Small intestine (tissue), 7 donors: Measurements from ENCODE around the gene NHS. TPM values are rescaled to one million over a fixed set of nuclear protein-coding genes. Genes with fewer than 3 reads are reported as not detected.
A peak's percentile ranks its signal among the peaks of the same experiment; 100 is the strongest.

Source experiments
- DNase-seq, 2 donors: peaks; one replicate each; pipeline versions ENCODE4 v3.0.0 to v3.0.0-alpha.2; 2013
- FAIRE-seq: peaks from 2 replicates; lab custom pipeline; 2012; peaks lifted over from hg19 to GRCh38; lab: Jason Lieb, UNC
- H3K27ac ChIP-seq, 3 donors: one replicate each; pipeline ENCODE4 v1.5.1; 2013; ENCODE audit warnings: low read length in 2 of 3, mild to moderate bottlenecking in 2 of 3, control low read depth in 1 of 3, inconsistent platforms in 1 of 3, low read depth in 1 of 3, moderate library complexity in 1 of 3
- H3K27me3 ChIP-seq, 3 donors: one replicate each; pipeline ENCODE4 v1.6.1; 2013; ENCODE audit warnings: low read length in 3 of 3, inconsistent platforms in 1 of 3; ENCODE audit not compliant: control insufficient read depth in 3 of 3, insufficient read depth in 3 of 3
- H3K36me3 ChIP-seq, 3 donors: one replicate each; pipeline ENCODE4 v1.6.1; 2013; ENCODE audit warnings: low read length in 3 of 3, inconsistent platforms in 1 of 3, low read depth in 1 of 3, mild to moderate bottlenecking in 1 of 3, moderate library complexity in 1 of 3; ENCODE audit not compliant: control insufficient read depth in 3 of 3, insufficient read depth in 2 of 3
- H3K4me1 ChIP-seq, 3 donors: one replicate each; pipeline ENCODE4 v1.6.1; 2013; ENCODE audit warnings: low read length in 2 of 3, inconsistent platforms in 1 of 3, low read depth in 1 of 3, mild to moderate bottlenecking in 1 of 3, moderate library complexity in 1 of 3; ENCODE audit not compliant: control insufficient read depth in 3 of 3, insufficient read depth in 2 of 3
- H3K4me3 ChIP-seq, 3 donors: one replicate each; pipeline ENCODE4 v1.5.1; 2013; ENCODE audit warnings: low read length in 3 of 3, control low read depth in 1 of 3, inconsistent platforms in 1 of 3, low read depth in 1 of 3, mild to moderate bottlenecking in 1 of 3, moderate library complexity in 1 of 3
- H3K9me3 ChIP-seq, 2 donors: one replicate each; pipeline ENCODE4 v1.6.1; 2013; ENCODE audit warnings: low read depth in 1 of 2, low read length in 1 of 2; ENCODE audit not compliant: control insufficient read depth in 2 of 2, insufficient read depth in 1 of 2
- WGBS, 3 donors: extraction: QIAGEN DNeasy Blood & Tissue Kit; methylation state at CpG; one replicate each; pipeline ENCODE4 v1.1.7; 2013; 5-methylcytosine and 5-hydroxymethylcytosine counted together
- polyA plus RNA-seq, 4 donors: library from polyadenylated mRNA; stranded (reverse) in 3 of 4; unstranded in 1 of 4; fragments of 200-250 nt in 3 of 4; fragments of 120-200 nt in 1 of 4; gene quantifications; one replicate each; pipeline versions ENCODE4 v1.2.1 to v1.2.3, GENCODE V29; 2013
- donor health status: healthy with polysubstance abuse.
- donor health status: control.
- donor health status: control.
- donor health status: Bipolar disorder and iron deficiency.
- donor health status: healthy.

Gene NHS
- polyA plus RNA-seq, 4 donors, result under 0.01 to 5.8 (median 0.79) TPM

GRCh38 chrX:17549107-17549651 lies 174.2 kb downstream of the NHS start:
- WGBS, 3 donors, result 61 to 77% (median 65%) methylated on average over 6 of the region's 6 CpGs
- DNase-seq (no peak), FAIRE-seq (no peak)
- no peaks in the 10 kb centered on the region for H3K27me3 ChIP-seq
- no peaks in the 10 kb centered on the region for H3K9me3 ChIP-seq
- H3K36me3 ChIP-seq, result no peaks in the 10 kb centered on the region
- H3K27ac ChIP-seq, result no peak overlapping the region
- no peak overlapping the region for H3K4me3 ChIP-seq
- H3K4me1 ChIP-seq, result peaks cover 0 to 34% (median 0%) of the 10 kb centered on the region in 3 donors

GRCh38 chrX:17550011-17550410 lies 175.0 kb downstream of the NHS start:
- no peaks in the 10 kb centered on the region for H3K36me3 ChIP-seq
- H3K27me3 ChIP-seq, result no peaks in the 10 kb centered on the region
- WGBS, 3 donors, result 78 to 83% (median 81%) methylated on average over 5 of the region's 5 CpGs
- no peak for DNase-seq
- FAIRE-seq, result no peak
- H3K4me3 ChIP-seq, result no peak overlapping the region
- no peaks in the 10 kb centered on the region for H3K9me3 ChIP-seq
- peaks cover 0 to 29% (median 0%) of the 10 kb centered on the region in 3 donors for H3K4me1 ChIP-seq
- H3K27ac ChIP-seq, result no peak overlapping the region

GRCh38 chrX:17552044-17552650 lies 177.1 kb downstream of the NHS start:
- H3K9me3 ChIP-seq, result no peaks in the 10 kb centered on the region
- no peaks in the 10 kb centered on the region for H3K27me3 ChIP-seq
- H3K4me1 ChIP-seq, result peaks cover 0 to 8% (median 0%) of the 10 kb centered on the region in 3 donors
- H3K4me3 ChIP-seq, result no peak overlapping the region
- DNase-seq (no peak), FAIRE-seq (no peak)
- H3K27ac ChIP-seq, result no peak overlapping the region
- 81 to 92% (median 89%) methylated on average over 5 of the region's 5 CpGs for WGBS, 3 donors
- no peaks in the 10 kb centered on the region for H3K36me3 ChIP-seq

- no peak for FAIRE-seq
- peak overlapping the region in 1 of 3 donors; percentile 52 for H3K27ac ChIP-seq
- no peaks in the 10 kb centered on the region for H3K9me3 ChIP-seq
- H3K27me3 ChIP-seq, result no peaks in the 10 kb centered on the region
- no peak overlapping the region for H3K4me3 ChIP-seq
- WGBS, 3 donors, result 46 to 68% (median 62%) methylated on average over 6 of the region's 6 CpGs
- DNase-seq, result no peak
- no peaks in the 10 kb centered on the region for H3K36me3 ChIP-seq
- no peaks in the 10 kb centered on the region for H3K4me1 ChIP-seq
Measured at GRCh38 chrX:17553469-17553868, 178.5 kb downstream of the NHS start.

- Histone ChIP-seq H3K4me3 (no peak overlapping the region), H3K27ac (peak overlapping the region in 1 of 3 donors; percentile 52), H3K27me3 (no peaks in the 10 kb centered on the region), H3K4me1 (no peaks in the 10 kb centered on the region), H3K9me3 (no peaks in the 10 kb centered on the region), H3K36me3 (no peaks in the 10 kb centered on the region)
- no peak for FAIRE-seq
- 63 to 98% (median 78%) methylated on average over 6 of the region's 6 CpGs for WGBS, 3 donors
- DNase-seq, result no peak
Measured at GRCh38 chrX:17553961-17554482, 179.0 kb downstream of the NHS start.

- H3K27ac ChIP-seq, result peak overlapping the region in 1 of 3 donors; percentile 50
- no peak for FAIRE-seq
- WGBS, 3 donors, result 61 to 84% (median 74%) methylated on average over 5 of the region's 5 CpGs
Measured at GRCh38 chrX:17554914-17555313, 179.9 kb downstream of the NHS start.

GRCh38 chrX:17555846-17556245 lies 180.8 kb downstream of the NHS start:
- no peaks in the 10 kb centered on the region for H3K9me3 ChIP-seq
- whole genome bisulfite sequencing, 3 donors, result 67 to 73% (median 68%) methylated on average over 2 of the region's 2 CpGs
- no peak overlapping the region for H3K27ac ChIP-seq
- H3K36me3 ChIP-seq, result no peaks in the 10 kb centered on the region
- H3K27me3 ChIP-seq, result no peaks in the 10 kb centered on the region
- no peak for DNase-seq
- FAIRE-seq, result no peak
- H3K4me3 ChIP-seq, result no peak overlapping the region
- peaks cover 0 to 10% (median 5%) of the 10 kb centered on the region in 3 donors for H3K4me1 ChIP-seq

More at GRCh38 chrX:17554914-17555313, 179.9 kb downstream of the NHS start:
- Histone ChIP-seq H3K36me3 (no peaks in the 10 kb centered on the region), H3K9me3 (no peaks in the 10 kb centered on the region), H3K4me3 (no peak overlapping the region), H3K4me1 (peaks cover 0 to 6% (median 0%) of the 10 kb centered on the region in 3 donors), H3K27me3 (no peaks in the 10 kb centered on the region)
- DNase-seq, result no peak

- 30 to 39% (median 33%) methylated on average over 8 of the region's 8 CpGs for WGBS, 3 donors
- Histone ChIP-seq H3K36me3 (no peaks in the 10 kb centered on the region), H3K9me3 (no peaks in the 10 kb centered on the region), H3K27me3 (no peaks in the 10 kb centered on the region), H3K4me3 (no peak overlapping the region), H3K27ac (no peak overlapping the region), H3K4me1 (peaks cover 0 to 11% (median 5%) of the 10 kb centered on the region in 3 donors)
- no peak for FAIRE-seq
- DNase-seq, result no peak
Measured at GRCh38 chrX:17559728-17560379, 184.9 kb downstream of the NHS start.
